NCI-H2196 (cell line): ENCODE measurements around the gene ERI3.

Experiments
- DNase-seq: peaks from one replicate; lab custom pipeline; 2025; ENCODE audit not compliant: unreplicated experiment; lab: John Stamatoyannopoulos, UW

ERI3 gene

GRCh38 chr1:44289530-44289929 lies 65.5 kb downstream of the ERI3 start:
- DNase-seq, result no peak

GRCh38 chr1:44288883-44289282 lies 66.2 kb downstream of the ERI3 start:
- no peak for DNase-seq

GRCh38 chr1:44284184-44284583 lies 70.9 kb downstream of the ERI3 start:
- no peak for DNase-seq

- peak; percentile 84 for DNase-seq
Observed at GRCh38 chr1:44283524-44284173, 71.4 kb downstream of the ERI3 start.

- no peak for DNase-seq
Observed at GRCh38 chr1:44282704-44283426, 72.2 kb downstream of the ERI3 start.

- no peak for DNase-seq
Observed at GRCh38 chr1:44281962-44282703, 72.9 kb downstream of the ERI3 start.

- no peak for DNase-seq
Observed at GRCh38 chr1:44276901-44277300, 78.2 kb downstream of the ERI3 start.

- DNase-seq, result no peak
Observed at GRCh38 chr1:44275991-44276405, 79.1 kb downstream of the ERI3 start.

GRCh38 chr1:44275296-44275962 lies 79.6 kb downstream of the ERI3 start:
- no peak for DNase-seq

- no peak for DNase-seq
Observed at GRCh38 chr1:44273560-44274350, 81.3 kb downstream of the ERI3 start.

GRCh38 chr1:44272992-44273391 lies 82.1 kb downstream of the ERI3 start:
- DNase-seq, result no peak

GRCh38 chr1:44271646-44272045 lies 83.4 kb downstream of the ERI3 start:
- DNase-seq, result no peak

GRCh38 chr1:44270686-44271628 lies 84.1 kb downstream of the ERI3 start:
- DNase-seq, result no peak

GRCh38 chr1:44268054-44268453 lies 87.0 kb downstream of the ERI3 start:
- DNase-seq, result no peak

GRCh38 chr1:44267438-44267837 lies 87.6 kb downstream of the ERI3 start:
- no peak for DNase-seq

GRCh38 chr1:44266400-44267344 lies 88.4 kb downstream of the ERI3 start:
- no peak for DNase-seq

GRCh38 chr1:44265656-44266358 lies 89.2 kb downstream of the ERI3 start:
- DNase-seq, result no peak

GRCh38 chr1:44264451-44264771 lies 90.6 kb downstream of the ERI3 start:
- no peak for DNase-seq
